GM19240 (cell line): ENCODE results near the gene QSOX2.
"Not testable (repeated sequence)": the region's sequence is repeated elsewhere in the genome, so short reads cannot be mapped to it uniquely, and the experiment has no call there.

Experiments used
- DNase-seq: peaks from one replicate; pipeline ENCODE4 v3.0.0; 2011; ENCODE audit warnings: low spot score; ENCODE audit not compliant: insufficient read length

Gene QSOX2

DNA sequence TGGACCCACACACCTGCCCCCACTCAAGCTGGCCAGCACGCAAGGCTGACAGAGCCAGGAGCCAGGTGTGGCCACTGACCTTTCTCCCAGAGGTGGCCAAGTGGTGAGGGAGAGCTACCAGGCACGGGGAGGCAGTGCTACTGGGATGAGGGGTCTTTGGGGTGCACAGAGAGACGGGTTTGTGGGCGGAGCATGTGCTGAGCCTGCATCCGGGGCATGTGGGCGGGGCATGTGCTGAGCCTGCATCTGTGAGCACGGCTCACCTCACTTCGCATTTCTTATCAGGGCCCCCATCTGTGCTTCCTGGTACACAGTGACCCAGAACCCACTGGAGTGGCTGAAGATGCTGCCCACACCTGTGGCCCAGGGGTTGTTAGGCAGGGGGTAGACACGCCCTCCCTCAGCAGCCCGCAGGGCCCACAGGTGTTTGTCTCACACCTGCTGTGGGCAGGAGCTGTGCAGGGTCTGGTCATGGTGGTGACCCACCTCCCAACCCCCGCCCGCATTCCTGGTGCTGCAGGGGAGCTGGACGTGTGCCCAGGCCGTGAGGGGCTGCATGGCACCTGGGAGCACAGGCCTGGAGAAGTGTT is 36.8 kb upstream of the QSOX2 start:
- no peak for DNase-seq

DNA sequence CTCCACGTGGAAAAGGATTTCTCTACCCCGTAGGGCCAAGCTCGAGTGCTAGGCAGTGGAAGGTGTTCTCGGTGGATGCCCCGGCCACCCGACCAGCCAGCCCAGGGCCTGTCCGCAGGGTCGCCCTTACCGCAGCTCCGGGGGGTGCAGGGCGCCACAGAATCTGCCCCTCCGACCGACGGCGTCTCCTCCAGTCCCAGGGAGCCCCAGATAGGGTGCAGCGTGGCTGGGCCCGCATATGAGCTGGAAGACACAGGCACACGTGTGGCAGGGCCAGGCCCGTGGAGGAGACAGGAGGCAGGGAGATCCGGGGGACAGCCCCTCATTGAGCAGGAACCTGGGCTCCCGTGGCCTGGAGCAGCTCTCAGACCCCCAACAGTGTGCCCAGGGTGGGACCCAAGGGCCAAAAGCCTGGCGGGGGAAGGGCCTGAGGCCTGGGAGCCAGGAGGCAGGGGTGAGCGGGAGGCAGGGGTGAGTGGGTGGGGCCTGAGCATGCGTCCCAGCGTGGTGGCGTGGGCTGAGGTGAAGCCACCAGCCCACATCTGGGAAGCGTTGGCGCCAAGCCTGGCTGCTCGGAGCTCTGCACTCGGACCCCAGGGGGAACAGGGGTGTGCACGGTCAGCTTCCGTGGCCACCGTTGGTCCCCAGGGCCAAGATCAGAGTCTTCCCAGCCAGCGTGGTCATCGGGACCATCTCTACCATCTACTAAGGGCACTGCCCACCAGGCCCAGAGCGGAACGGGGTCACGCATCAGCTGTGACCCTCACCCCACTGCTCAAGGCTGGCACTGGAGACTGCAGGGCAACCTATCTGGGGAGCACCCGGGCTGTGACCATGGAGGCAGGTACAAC is 36.0 kb upstream of the QSOX2 start:
- no peak for DNase-seq

DNA sequence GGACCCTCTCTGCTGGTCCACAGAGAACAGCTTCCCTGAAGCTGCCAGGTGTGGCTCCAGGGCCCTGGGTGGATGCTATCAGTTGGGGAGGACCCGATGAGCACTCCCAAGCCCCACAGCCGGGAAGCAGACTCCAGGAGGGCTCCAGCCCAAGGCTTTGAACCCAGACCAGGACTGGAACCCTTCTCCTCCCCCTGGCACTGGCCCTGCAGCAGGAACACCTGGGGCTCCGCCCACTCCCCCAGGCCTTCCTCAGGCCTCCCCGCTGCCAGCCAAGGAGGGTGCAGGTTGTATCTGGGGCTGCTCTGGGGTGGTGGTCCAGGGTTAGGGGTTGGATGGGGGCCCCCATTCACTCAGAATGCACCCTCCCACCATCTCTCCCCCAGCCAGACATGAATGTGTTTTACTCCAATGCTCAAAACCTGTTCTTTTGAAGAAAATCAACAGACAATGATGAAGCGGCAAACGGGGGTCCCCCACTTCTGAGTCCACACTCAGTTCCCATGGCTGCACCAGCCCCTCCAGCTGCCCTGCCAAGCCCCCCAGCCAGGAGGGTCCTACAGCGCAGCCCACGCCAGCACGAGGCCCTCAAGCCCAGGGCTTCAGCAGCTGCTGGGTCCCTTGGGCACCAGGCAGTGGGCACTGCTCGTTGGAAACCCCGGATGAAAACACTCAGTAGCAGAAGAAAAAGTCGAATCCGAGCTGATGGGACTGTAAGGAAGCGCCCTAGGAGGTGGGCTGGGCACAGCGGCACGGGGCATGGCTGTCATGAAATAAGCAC is 35.1 kb upstream of the QSOX2 start:
- no peak for DNase-seq

DNA sequence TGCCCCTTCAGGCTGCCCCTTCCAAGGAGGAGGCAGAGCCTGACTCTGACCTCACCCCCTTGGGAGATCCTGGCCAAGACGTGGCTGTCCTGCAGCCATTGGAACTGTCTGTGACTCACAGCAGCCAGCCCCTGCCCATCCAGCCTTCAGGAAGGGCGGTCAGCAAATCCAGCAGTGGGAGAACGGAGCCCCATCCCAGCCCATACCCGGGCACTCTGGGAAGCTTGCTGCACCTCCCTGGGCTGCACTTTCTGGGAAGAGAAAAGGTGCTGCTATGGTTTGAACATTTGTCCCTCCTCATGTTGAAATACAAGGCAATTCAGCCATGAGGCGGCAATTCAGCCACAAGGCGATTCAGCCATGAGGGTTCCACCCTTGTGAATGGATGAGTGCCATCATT is 33.9 kb upstream of the QSOX2 start:
- no peak for DNase-seq

DNA sequence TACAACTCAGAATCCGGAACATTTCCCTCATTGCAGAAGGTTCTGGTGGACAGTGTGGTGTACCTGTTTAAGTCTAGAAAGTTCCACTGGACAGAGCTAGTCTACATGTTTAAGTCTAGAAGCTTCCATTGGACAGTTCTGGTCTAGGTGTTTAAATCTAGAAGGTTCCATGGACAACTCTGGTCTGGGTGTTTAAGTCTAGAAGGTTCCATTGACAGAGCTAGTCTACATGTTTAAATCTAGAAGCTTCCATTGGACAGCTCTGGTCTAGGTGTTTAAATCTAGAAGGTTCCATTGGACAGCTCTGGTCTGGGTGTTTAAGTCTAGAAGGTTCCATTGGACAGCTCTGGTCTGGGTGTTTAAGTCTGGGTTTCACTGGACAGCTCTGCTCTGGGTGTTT is 33.3 kb upstream of the QSOX2 start:
- no peak for DNase-seq

GRCh38 chr9:136278221-136278620 is 32.6 kb upstream of the QSOX2 start:
- no peak for DNase-seq

DNA sequence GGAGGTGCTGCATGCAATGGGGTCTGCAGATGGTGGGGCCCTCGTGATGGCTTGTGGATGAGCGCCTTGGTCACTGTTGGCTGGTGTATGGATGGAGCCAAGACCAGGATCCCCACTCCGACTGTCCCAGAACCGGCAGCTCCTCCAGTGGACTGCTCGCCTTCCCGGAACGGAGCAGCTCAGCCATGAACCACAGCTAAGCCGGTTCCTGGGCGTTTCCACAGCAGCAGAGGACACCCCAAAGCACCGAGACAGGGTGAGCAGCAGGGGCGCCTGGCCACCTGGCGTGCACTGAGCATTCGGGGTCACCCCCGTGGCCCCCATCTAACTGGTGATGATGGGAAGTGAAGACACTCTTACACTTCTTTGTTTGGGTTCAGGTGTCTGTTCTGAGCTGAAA is 32.1 kb upstream of the QSOX2 start:
- DNase-seq, result no peak

DNA sequence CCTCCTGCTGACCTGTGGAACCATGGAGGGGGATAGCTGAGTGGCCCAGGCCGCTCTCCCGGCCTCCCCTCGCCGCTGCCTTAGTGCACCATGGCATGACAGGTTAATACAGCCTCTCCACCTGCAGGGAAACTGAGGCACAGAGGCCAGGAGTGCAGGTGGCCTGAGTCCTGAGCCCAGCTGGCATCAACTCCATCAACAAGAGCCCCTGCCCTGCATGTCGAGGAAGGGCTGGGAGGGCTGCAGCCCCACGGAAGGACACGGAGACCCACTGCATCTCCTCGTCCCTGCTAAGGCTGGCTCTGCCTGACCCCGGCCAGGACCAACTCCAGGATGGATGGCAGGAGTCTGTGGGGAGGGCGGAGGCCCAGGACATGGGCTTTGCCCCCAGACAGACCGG is 31.1 kb upstream of the QSOX2 start:
- DNase-seq, result no peak

- no peak for DNase-seq
Measured at GRCh38 chr9:136275655-136276429, 30.2 kb upstream of the QSOX2 start.

GRCh38 chr9:136274786-136275654 is 29.4 kb upstream of the QSOX2 start:
- no peak for DNase-seq

DNA sequence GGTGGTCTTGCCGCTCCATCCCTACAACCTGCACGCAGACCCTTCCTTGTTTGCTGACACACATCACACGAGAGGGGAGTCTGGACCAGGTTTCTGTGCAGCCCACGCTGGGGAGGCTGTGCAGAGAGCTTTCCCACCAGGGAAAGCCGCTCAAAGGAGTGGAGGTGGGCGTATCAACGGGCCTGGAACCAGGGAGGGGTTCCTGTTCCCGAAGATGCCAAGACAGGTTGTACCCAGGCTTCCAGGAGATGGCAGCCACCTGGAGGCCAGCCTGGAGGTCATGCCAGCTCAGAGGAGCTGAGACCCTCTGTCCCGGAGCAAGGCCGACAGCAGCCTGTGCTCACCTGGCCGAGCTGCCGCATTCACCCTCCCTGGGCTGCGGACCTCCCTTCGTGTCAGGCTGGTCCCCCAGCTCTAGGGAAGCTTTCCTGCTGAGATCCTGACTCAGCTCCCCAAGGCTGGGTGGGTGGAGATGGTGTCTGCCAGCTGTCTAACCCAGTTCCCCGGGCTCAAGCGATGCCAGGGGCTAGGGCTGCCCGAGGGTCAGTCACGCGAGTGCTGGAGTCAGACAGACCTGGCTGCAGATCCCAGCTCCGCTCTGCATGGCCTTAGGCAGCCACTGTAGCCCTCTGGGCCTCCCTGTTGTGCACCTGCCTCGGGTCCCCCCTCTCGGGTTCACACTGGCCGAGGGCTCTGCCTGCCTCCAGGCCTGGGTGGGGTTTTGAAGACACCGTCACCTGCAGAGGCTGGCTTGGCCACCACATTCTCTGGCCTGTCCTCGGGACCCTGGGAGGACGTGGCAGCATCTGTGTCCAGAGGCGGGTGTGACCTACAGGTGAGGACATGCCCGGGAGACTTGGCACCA is 28.5 kb upstream of the QSOX2 start:
- no peak for DNase-seq

GRCh38 chr9:136273244-136273865 is 27.7 kb upstream of the QSOX2 start:
- no peak for DNase-seq

GRCh38 chr9:136270173-136270705 is 24.6 kb upstream of the QSOX2 start:
- no peak for DNase-seq

DNA sequence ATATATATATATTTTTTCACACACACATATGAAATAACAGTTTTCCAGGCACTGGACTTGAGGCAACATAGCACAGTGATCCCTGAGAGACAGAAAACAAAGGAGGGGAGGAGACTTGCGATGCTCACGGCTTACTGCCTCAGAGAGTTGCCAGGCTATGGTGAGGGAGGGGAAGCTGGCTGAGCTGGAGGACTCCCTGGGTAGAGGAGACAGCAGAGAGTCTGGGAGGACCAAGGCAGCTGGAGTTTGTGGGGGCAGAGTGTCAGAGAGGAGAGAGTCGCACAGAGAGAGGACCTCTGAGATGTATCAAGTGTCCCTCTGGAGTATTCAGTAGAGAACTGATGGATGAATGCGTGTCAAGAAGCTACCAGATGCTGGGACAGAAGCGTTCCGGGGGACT is 23.1 kb upstream of the QSOX2 start:
- no peak for DNase-seq

GRCh38 chr9:136268318-136268717 is 22.7 kb upstream of the QSOX2 start:
- DNase-seq, result no peak

- DNase-seq, result peak; percentile 99
Measured at GRCh38 chr9:136267261-136268111, 21.9 kb upstream of the QSOX2 start.

- not testable (repeated sequence) for DNase-seq
Measured at GRCh38 chr9:136266641-136267040, 21.0 kb upstream of the QSOX2 start.
